BLaER1 treated with 17β-estradiol and CSF1 and Interleukin-3, amounts not matched to agents 10 nM and 100 nM (cell line): ENCODE results near the gene REEP3.

ENCODE experiments used
- H3K27ac ChIP-seq, 11 experiments: shearing (Covaris generic); formaldehyde crosslinking; 2 replicates each; pipeline ENCODE4 v1.8.1; 2022
- H3K27me3 ChIP-seq, 11 experiments: shearing (Covaris generic); formaldehyde crosslinking; 2 replicates each; pipeline ENCODE4 v1.8.1; 2022
- H3K36me3 ChIP-seq, 11 experiments: shearing (Covaris generic); formaldehyde crosslinking; 2 replicates each; pipeline ENCODE4 v1.8.1; 2022
- H3K4me1 ChIP-seq, 10 experiments: shearing (Covaris generic); formaldehyde crosslinking; 2 replicates each; pipeline ENCODE4 v1.8.1; 2022
- H3K4me2 ChIP-seq, 11 experiments: shearing (Covaris generic); formaldehyde crosslinking; 2 replicates each; pipeline ENCODE4 v1.8.1; 2022
- H3K4me3 ChIP-seq, 10 experiments: shearing (Covaris generic); formaldehyde crosslinking; 2 replicates each; pipeline ENCODE4 v1.8.1; 2022
- H3K9ac ChIP-seq, 11 experiments: shearing (Covaris generic); formaldehyde crosslinking; 2 replicates each; pipeline ENCODE4 v1.8.1; 2022
- H3K9me3 ChIP-seq, 11 experiments: shearing (Covaris generic); formaldehyde crosslinking; replicated peaks in 1 of 11; 2 replicates each; pipeline ENCODE4 v1.8.1; 2022
- H4K20me1 ChIP-seq, 11 experiments: shearing (Covaris generic); formaldehyde crosslinking; 2 replicates each; pipeline ENCODE4 v1.8.1; 2022
- Cebpa-rat ChIP-seq, 11 experiments: shearing (Covaris generic); IDR thresholded peaks; 2 replicates each; pipeline ENCODE4 v1.8.1; 2022

REEP3 gene

DNA sequence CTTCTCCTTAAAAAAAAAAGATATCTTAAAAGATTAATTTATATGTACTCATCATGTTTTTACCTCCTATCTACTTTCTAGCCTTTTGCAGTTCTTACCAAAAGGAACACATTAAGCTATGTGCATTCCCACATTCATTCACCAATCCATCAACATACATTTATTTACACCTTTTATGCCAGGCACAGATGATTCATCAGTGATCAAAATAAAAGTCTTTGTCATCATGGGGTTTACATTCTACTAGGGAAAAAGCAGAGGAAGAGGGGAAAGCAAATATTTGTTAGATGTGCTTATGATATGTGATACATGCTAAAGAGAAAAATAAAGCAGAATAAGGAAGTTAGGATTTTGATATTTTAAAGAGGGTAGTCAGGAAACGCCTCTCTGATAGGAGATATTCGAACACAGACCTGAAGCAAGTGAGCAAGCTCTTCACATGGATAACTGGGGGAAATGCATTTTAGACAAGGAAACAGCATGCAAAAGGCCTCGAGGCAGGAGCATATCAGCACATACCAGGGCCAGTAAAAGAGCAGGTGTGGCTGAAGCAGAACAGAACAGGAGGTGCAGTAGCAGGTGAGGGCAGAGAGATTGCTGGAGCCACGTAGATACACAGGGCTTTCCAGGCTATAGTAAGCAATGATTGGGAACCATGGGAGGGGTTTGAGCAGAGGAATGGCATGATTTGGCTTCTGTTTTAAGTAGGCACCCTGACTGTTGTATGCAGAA lies 67.4 kb downstream of the REEP3 start:
- no peak overlapping the region for H3K4me3 ChIP-seq
- no peak overlapping the region for H3K9ac ChIP-seq
- peaks cover 0 to 22% (median 0%) of the 10 kb centered on the region in 11 experiments; a peak in 4 of 22 replicates for H4K20me1 ChIP-seq
- no peak overlapping the region for H3K27ac ChIP-seq
- no peak for TF ChIP-seq Cebpa-rat (IDR thresholded peaks at IDR 0.05)
- no peak overlapping the region for H3K4me2 ChIP-seq
- H3K4me1 ChIP-seq = peaks cover 0 to 6% (median 0%) of the 10 kb centered on the region in 10 experiments; a peak in 4 of 20 replicates
- H3K36me3 ChIP-seq = peaks cover 0 to 32% (median 5%) of the 10 kb centered on the region in 11 experiments; a peak in 11 of 22 replicates
- H3K9me3 ChIP-seq = no peaks in the 10 kb centered on the region
- no peaks in the 10 kb centered on the region for H3K27me3 ChIP-seq

DNA sequence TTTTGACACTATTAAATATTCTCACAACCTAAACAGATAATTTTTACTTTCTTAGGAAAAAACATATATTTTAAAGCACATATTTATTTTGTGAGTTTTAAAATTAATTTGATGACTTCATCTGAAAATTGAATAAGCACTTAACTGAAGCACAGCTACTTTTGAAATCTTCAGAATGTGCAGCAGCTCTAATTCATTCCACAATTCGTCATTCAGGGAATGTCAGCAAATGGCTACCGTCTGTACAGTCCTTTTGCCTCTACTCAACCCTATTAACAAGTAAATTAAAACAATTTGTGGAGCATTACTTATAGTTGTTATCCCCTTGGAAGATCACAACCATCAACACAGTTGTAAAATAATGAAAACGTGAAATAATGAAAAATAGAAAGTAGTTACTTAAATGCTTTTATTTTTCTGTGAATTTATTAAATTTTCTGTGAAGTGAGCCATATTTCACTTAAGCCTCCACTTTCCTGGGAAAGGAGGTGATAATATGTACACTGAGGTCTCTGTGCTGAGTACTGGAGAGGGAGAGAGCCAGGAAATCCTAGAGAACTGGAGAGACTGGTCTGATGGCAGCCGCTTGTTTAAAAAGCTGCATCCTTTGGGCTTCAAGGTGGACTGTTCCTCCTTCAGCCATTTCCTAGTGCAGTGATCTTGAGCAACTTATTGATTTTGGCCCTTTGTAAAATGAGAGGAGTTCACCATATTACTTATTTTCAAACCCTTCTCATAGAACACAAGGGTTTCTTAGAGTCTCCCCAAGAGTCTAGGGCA lies 70.6 kb downstream of the REEP3 start:
- no peak overlapping the region for H3K27ac ChIP-seq
- no peaks in the 10 kb centered on the region for H3K27me3 ChIP-seq
- no peak overlapping the region for H3K4me3 ChIP-seq
- TF ChIP-seq Cebpa-rat (IDR thresholded peaks at IDR 0.05) = no peak
- no peak overlapping the region for H3K4me2 ChIP-seq
- no peaks in the 10 kb centered on the region for H3K9me3 ChIP-seq
- peaks cover 0 to 22% (median 0%) of the 10 kb centered on the region in 11 experiments; a peak in 5 of 22 replicates for H4K20me1 ChIP-seq
- no peak overlapping the region for H3K9ac ChIP-seq
- peaks cover 0 to 14% (median 5%) of the 10 kb centered on the region in 10 experiments; a peak in 11 of 20 replicates for H3K4me1 ChIP-seq
- peaks cover 21 to 53% (median 31%) of the 10 kb centered on the region in 11 experiments for H3K36me3 ChIP-seq

DNA sequence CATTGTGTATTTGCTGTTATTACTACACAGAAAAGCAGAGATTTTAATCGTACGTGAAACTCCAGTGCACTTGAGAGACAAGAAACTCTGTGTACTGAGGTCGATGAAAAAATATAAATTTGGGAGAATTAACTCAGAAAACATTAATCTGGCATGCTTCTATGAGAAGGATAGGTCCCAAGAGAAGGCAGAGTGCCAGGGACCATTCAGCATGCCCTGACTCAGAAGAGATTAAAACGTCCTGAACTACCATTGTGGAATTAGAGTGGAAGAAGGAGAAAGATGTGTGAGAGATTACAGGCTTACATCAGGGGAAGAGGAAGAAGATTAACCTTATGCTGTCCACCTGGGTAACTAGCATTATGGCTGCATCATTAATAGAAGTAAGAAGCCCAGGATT lies 72.4 kb downstream of the REEP3 start:
- Histone ChIP-seq H3K36me3 (peaks cover 35 to 61% (median 43%) of the 10 kb centered on the region in 11 experiments), H4K20me1 (peaks cover 0 to 21% (median 0%) of the 10 kb centered on the region in 11 experiments; a peak in 5 of 22 replicates)
- TF ChIP-seq Cebpa-rat (IDR thresholded peaks at IDR 0.05) = no peak

DNA sequence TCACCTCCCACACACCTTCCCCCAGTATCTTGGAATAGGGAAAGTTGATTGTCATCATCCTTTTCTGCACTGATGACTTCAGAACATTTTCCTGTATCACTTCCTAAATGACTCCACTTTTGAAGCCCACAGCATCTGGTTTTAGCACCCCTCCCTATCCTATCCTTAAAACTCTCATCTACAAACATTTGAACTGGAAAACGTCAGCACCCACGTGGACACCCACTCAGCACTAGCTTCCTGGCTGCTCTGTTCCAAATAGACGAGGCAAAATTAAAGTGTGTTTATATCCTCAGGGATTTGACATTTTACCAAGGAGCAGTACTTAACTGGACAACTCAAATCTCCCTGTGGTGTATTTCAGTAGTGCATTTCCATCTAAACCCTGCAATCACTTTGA lies 73.9 kb downstream of the REEP3 start:
- peaks cover 0 to 9% (median 0%) of the 10 kb centered on the region in 11 experiments; a peak in 3 of 22 replicates for H4K20me1 ChIP-seq
- no peaks in the 10 kb centered on the region for H3K9me3 ChIP-seq
- 0 out of 22 replicates have a peak overlapping the region, but pooled peaks of 2 of the 11 experiments have one; percentile 2 to 18 for H3K4me2 ChIP-seq
- peaks cover 0 to 19% (median 5%) of the 10 kb centered on the region in 10 experiments; a peak in 11 of 20 replicates for H3K4me1 ChIP-seq
- H3K27ac ChIP-seq = no peak overlapping the region
- H3K36me3 ChIP-seq = peaks cover 40 to 63% (median 52%) of the 10 kb centered on the region in 11 experiments
- no peaks in the 10 kb centered on the region for H3K27me3 ChIP-seq
- TF ChIP-seq Cebpa-rat (IDR thresholded peaks at IDR 0.05) = no peak
- no peak overlapping the region for H3K9ac ChIP-seq
- no peak overlapping the region for H3K4me3 ChIP-seq

More for the DNA sequence above, 72.4 kb downstream of the REEP3 start:
- Histone ChIP-seq H3K9ac (no peak overlapping the region), H3K27ac (no peak overlapping the region), H3K27me3 (no peaks in the 10 kb centered on the region), H3K9me3 (no peaks in the 10 kb centered on the region), H3K4me3 (no peak overlapping the region), H3K4me2 (no peak overlapping the region), H3K4me1 (peaks cover 0 to 19% (median 5%) of the 10 kb centered on the region in 10 experiments; a peak in 11 of 20 replicates)

DNA sequence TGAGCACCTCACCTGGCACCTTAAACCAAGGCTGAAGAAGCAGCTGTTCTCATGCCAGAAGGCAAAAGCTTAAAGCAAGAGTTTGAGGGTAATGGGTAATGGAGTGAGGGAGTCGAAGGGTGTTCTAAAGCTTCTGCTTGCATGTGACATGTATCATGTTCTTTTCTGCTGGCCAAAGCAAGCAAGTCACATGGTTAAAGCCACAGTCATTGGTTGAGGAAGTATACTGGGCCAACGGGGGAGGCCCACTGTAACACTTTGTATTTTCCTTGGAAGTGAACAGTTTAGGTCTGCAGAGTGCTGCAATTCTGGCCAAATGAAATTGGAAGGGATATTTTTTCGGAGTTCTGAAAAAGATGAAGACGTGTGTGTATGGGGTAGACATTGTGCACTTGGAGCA lies 75.7 kb downstream of the REEP3 start:
- Histone ChIP-seq H3K36me3 (peaks cover 52 to 75% (median 67%) of the 10 kb centered on the region in 11 experiments), H3K4me3 (no peak overlapping the region), H3K9ac (no peak overlapping the region), H4K20me1 (peaks cover 0 to 5% (median 0%) of the 10 kb centered on the region in 11 experiments; a peak in 2 of 22 replicates), H3K4me1 (peaks cover 0 to 19% (median 5%) of the 10 kb centered on the region in 10 experiments; a peak in 11 of 20 replicates), H3K27ac (no peak overlapping the region), H3K4me2 (peak overlapping the region in 2 of 11 experiments; percentile 25 to 46; a peak in 3 of 22 replicates), H3K27me3 (no peaks in the 10 kb centered on the region), H3K9me3 (no peaks in the 10 kb centered on the region)
- TF ChIP-seq Cebpa-rat (IDR thresholded peaks at IDR 0.05) = no peak

- no peak overlapping the region for H3K4me3 ChIP-seq
- H3K4me2 ChIP-seq = no peak overlapping the region
- TF ChIP-seq Cebpa-rat (IDR thresholded peaks at IDR 0.05) = no peak
- H3K9ac ChIP-seq = no peak overlapping the region
- peaks cover 45 to 70% (median 58%) of the 10 kb centered on the region in 11 experiments for H3K36me3 ChIP-seq
- H3K4me1 ChIP-seq = peaks cover 0 to 11% (median 0%) of the 10 kb centered on the region in 10 experiments; a peak in 4 of 20 replicates
- no peaks in the 10 kb centered on the region for H3K9me3 ChIP-seq
- no peaks in the 10 kb centered on the region for H4K20me1 ChIP-seq
- no peak overlapping the region for H3K27ac ChIP-seq
- H3K27me3 ChIP-seq = no peaks in the 10 kb centered on the region
Measured at GRCh38 chr10:63600540-63600939, 79.3 kb downstream of the REEP3 start.

GRCh38 chr10:63603709-63604445 lies 82.7 kb downstream of the REEP3 start:
- H4K20me1 ChIP-seq = no peaks in the 10 kb centered on the region
- H3K9ac ChIP-seq = no peak overlapping the region
- TF ChIP-seq Cebpa-rat (IDR thresholded peaks at IDR 0.05) = no peak
- no peaks in the 10 kb centered on the region for H3K4me1 ChIP-seq
- H3K4me3 ChIP-seq = no peak overlapping the region
- H3K27me3 ChIP-seq = no peaks in the 10 kb centered on the region
- peaks cover 16 to 40% (median 27%) of the 10 kb centered on the region in 11 experiments for H3K36me3 ChIP-seq
- no peaks in the 10 kb centered on the region for H3K9me3 ChIP-seq
- H3K27ac ChIP-seq = no peak overlapping the region
- H3K4me2 ChIP-seq = no peak overlapping the region

- no peaks in the 10 kb centered on the region for H3K4me1 ChIP-seq
- no peak for TF ChIP-seq Cebpa-rat (IDR thresholded peaks at IDR 0.05)
- no peaks in the 10 kb centered on the region for H3K27me3 ChIP-seq
Measured at GRCh38 chr10:63605197-63605967, 84.2 kb downstream of the REEP3 start.

More at GRCh38 chr10:63605197-63605967, 84.2 kb downstream of the REEP3 start:
- Histone ChIP-seq H4K20me1 (no peaks in the 10 kb centered on the region), H3K9ac (no peak overlapping the region), H3K27ac (no peak overlapping the region), H3K36me3 (peaks cover 14 to 38% (median 23%) of the 10 kb centered on the region in 11 experiments), H3K9me3 (no peaks in the 10 kb centered on the region), H3K4me2 (no peak overlapping the region), H3K4me3 (no peak overlapping the region)
